Thyroid gland (tissue), 4 donors: Measurements from ENCODE around the gene SPON1.

ENCODE experiments used
- POLR2A ChIP-seq, 2 donors: fragments of 450-650 bp; IDR thresholded peaks; one replicate each; pipeline ENCODE4 v1.6.1; 2017; ENCODE audit warnings: antibody characterized with exemption in 2 of 2, mild to moderate bottlenecking in 2 of 2, moderate library complexity in 1 of 2
- TF ChIP-seq, protein P1 (sequence below), 6 experiments: fragments of 200-600 bp in 3 of 6; fragments of 450-650 bp in 3 of 6; sonication (generic) in 3 of 6; IDR thresholded peaks; one replicate each; pipeline ENCODE4 v1.5.1; 2016 to 2019; ENCODE audit warnings: antibody characterized with exemption in 6 of 6, mild to moderate bottlenecking in 2 of 6, inconsistent platforms in 1 of 6, moderate library complexity in 1 of 6

DNA sequence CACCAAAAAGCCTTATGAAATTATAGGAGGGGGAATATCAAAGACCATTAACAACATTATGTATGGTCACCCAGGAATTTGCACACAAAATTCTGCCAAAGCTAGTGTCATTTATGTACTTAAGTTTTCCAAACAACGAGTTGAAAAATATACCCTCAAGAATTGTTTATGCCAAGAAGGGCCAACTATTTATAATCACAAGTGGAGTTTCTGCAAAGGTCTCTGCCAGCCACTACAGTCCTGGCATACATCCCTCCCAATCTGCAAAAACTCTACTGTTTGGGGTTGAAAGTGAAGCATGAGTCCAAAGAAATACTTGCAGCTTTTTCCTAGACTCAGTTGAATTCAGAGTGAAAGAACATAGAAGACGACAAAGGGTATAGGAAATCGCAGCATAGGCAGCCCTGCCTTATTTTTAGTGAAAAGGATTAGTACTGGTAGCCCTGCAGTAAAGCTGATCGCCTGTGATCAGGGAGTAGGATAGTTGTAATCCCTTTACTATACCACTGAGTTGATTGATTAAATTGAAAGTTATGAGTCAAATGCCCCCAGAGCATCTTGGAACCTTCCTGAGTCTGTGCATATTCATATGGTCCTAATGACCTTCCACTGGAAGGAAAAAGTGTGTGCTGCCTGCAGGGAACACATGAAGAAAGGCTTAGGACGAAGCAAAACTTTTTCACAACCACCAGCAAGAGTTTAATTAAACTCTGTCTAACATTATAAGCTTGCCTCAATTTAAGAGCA, 144.0 kb downstream of the SPON1 start:
- TF ChIP-seq, protein P1, sequence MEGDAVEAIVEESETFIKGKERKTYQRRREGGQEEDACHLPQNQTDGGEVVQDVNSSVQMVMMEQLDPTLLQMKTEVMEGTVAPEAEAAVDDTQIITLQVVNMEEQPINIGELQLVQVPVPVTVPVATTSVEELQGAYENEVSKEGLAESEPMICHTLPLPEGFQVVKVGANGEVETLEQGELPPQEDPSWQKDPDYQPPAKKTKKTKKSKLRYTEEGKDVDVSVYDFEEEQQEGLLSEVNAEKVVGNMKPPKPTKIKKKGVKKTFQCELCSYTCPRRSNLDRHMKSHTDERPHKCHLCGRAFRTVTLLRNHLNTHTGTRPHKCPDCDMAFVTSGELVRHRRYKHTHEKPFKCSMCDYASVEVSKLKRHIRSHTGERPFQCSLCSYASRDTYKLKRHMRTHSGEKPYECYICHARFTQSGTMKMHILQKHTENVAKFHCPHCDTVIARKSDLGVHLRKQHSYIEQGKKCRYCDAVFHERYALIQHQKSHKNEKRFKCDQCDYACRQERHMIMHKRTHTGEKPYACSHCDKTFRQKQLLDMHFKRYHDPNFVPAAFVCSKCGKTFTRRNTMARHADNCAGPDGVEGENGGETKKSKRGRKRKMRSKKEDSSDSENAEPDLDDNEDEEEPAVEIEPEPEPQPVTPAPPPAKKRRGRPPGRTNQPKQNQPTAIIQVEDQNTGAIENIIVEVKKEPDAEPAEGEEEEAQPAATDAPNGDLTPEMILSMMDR (IDR thresholded peaks at IDR 0.05) = no peak
- TF ChIP-seq POLR2A (IDR thresholded peaks at IDR 0.05) = no peak
